TTC549 (cell line): ENCODE data around the gene IQSEC2.

Experiments used
- FAIRE-seq: peaks from 2 replicates; lab custom pipeline; 2012; peaks lifted over from hg19 to GRCh38; lab: Jason Lieb, UNC

IQSEC2 gene

GRCh38 chrX:53241558-53241957, 39.8 kb downstream of the IQSEC2 start:
- no peak for FAIRE-seq

- FAIRE-seq = no peak
Observed at GRCh38 chrX:53239474-53239873, 41.9 kb downstream of the IQSEC2 start.

- FAIRE-seq = no peak
Observed at GRCh38 chrX:53237056-53237455, 44.3 kb downstream of the IQSEC2 start.

- no peak for FAIRE-seq
Observed at GRCh38 chrX:53236025-53236679, 45.2 kb downstream of the IQSEC2 start.

- no peak for FAIRE-seq
Observed at GRCh38 chrX:53235566-53235965, 45.8 kb downstream of the IQSEC2 start.

- no peak for FAIRE-seq
Observed at GRCh38 chrX:53234484-53234883, 46.9 kb downstream of the IQSEC2 start.

- no peak for FAIRE-seq
Observed at GRCh38 chrX:53233536-53233935, 47.8 kb downstream of the IQSEC2 start.

- FAIRE-seq = no peak
Observed at GRCh38 chrX:53230116-53230515, 51.3 kb downstream of the IQSEC2 start.

GRCh38 chrX:53227224-53227765, 54.1 kb downstream of the IQSEC2 start:
- no peak for FAIRE-seq

GRCh38 chrX:53224860-53225797, 56.3 kb downstream of the IQSEC2 start, which contains the start of gene KDM5C:
Gene KDM5C, minus strand, starts transcription at chrX:53225207. Its CDS starts 318 bp downstream, at chrX:53224889.
- FAIRE-seq = peak; percentile 19

- no peak for FAIRE-seq
Observed at GRCh38 chrX:53223955-53224859, 57.2 kb downstream of the IQSEC2 start.

- FAIRE-seq = no peak
Observed at GRCh38 chrX:53223068-53223693, 58.2 kb downstream of the IQSEC2 start.
